ENCODE results near the gene MAN2A2. TPM values are rescaled to one million over a fixed set of nuclear protein-coding genes. Genes with fewer than 3 reads are reported as not detected.
"Not testable (repeated sequence)": the region's sequence is repeated elsewhere in the genome, so short reads cannot be mapped to it uniquely, and the experiment has no call there.

Gene MAN2A2
- total RNA-seq, 1 donor from 2014 or later: 78.0 TPM

GRCh38 chr15:90871716-90872485 is 31.2 kb upstream of the MAN2A2 start:
- DNase-seq (ENCODE audit: low read depth, low spot score): no peak
- H3K4me1 Mint-ChIP-seq: peaks cover 55% of the 10 kb centered on the region

GRCh38 chr15:90872486-90873184 is 30.5 kb upstream of the MAN2A2 start:
- TF ChIP-seq, protein P1, sequence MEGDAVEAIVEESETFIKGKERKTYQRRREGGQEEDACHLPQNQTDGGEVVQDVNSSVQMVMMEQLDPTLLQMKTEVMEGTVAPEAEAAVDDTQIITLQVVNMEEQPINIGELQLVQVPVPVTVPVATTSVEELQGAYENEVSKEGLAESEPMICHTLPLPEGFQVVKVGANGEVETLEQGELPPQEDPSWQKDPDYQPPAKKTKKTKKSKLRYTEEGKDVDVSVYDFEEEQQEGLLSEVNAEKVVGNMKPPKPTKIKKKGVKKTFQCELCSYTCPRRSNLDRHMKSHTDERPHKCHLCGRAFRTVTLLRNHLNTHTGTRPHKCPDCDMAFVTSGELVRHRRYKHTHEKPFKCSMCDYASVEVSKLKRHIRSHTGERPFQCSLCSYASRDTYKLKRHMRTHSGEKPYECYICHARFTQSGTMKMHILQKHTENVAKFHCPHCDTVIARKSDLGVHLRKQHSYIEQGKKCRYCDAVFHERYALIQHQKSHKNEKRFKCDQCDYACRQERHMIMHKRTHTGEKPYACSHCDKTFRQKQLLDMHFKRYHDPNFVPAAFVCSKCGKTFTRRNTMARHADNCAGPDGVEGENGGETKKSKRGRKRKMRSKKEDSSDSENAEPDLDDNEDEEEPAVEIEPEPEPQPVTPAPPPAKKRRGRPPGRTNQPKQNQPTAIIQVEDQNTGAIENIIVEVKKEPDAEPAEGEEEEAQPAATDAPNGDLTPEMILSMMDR (conservative IDR thresholded peaks at IDR 0.05): no peak
- Mint-ChIP-seq H3K4me1 (peaks cover 55% of the 10 kb centered on the region), H3K9me3 (no peaks in the 10 kb centered on the region), H3K27ac (ENCODE audit: unreplicated experiment) (no peak overlapping the region), H3K27me3 (ENCODE audit: low read depth) (no peaks in the 10 kb centered on the region), H3K36me3 (ENCODE audit: low read depth) (no peaks in the 10 kb centered on the region), H3K4me3 (peak overlapping the region; percentile 85)
- no peak for DNase-seq (ENCODE audit: low read depth, low spot score)

More at GRCh38 chr15:90871716-90872485, 31.2 kb upstream of the MAN2A2 start:
- Mint-ChIP-seq H3K27ac (ENCODE audit: unreplicated experiment) (no peak overlapping the region), H3K27me3 (ENCODE audit: low read depth) (no peaks in the 10 kb centered on the region), H3K36me3 (ENCODE audit: low read depth) (no peaks in the 10 kb centered on the region), H3K9me3 (no peaks in the 10 kb centered on the region), H3K4me3 (peak overlapping the region; percentile 85)
- TF ChIP-seq, protein P1 (conservative IDR thresholded peaks at IDR 0.05): no peak

GRCh38 chr15:90873488-90873997 is 29.6 kb upstream of the MAN2A2 start:
- no peaks in the 10 kb centered on the region for H3K36me3 Mint-ChIP-seq (ENCODE audit: low read depth)
- H3K9me3 Mint-ChIP-seq: no peaks in the 10 kb centered on the region
- peak overlapping the region; percentile 85 for H3K4me3 Mint-ChIP-seq
- TF ChIP-seq, protein P1 (conservative IDR thresholded peaks at IDR 0.05): no peak
- peaks cover 47% of the 10 kb centered on the region for H3K4me1 Mint-ChIP-seq
- no peaks in the 10 kb centered on the region for H3K27me3 Mint-ChIP-seq (ENCODE audit: low read depth)
- H3K27ac Mint-ChIP-seq (ENCODE audit: unreplicated experiment): no peak overlapping the region
- no peak for DNase-seq (ENCODE audit: low read depth, low spot score)

- DNase-seq (ENCODE audit: low read depth, low spot score): no peak
- peak overlapping the region; percentile 85 for H3K4me3 Mint-ChIP-seq
Measured at GRCh38 chr15:90873998-90874605, 29.0 kb upstream of the MAN2A2 start.

DNA sequence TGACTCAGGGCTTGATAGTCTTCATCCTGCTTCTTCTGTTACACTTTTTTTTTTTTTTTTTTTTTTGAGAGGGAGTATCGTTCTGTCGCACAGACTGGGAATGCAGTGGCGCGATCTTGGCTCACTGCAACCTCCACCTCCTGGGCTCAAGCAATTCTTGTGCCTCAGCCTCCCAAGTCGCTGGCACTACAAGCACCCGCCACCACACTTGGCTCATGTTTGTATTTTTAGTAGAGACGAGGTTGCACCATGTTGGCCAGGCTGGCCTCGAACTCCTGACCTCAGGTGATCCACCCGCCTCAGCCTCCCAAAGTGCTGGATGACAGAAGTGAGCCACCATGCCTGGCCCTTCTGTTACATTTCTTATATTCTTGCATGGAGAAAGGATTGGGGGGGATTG is 28.1 kb upstream of the MAN2A2 start:
- DNase-seq (ENCODE audit: low read depth, low spot score); H3K27me3 Mint-ChIP-seq (ENCODE audit: low read depth); H3K9me3 Mint-ChIP-seq; H3K27ac Mint-ChIP-seq (ENCODE audit: unreplicated experiment); H3K36me3 Mint-ChIP-seq (ENCODE audit: low read depth): not testable (repeated sequence)
- Mint-ChIP-seq H3K4me1 (peaks cover 32% of the 10 kb centered on the region), H3K4me3 (peak overlapping the region; percentile 66)

More at GRCh38 chr15:90873998-90874605, 29.0 kb upstream of the MAN2A2 start:
- no peaks in the 10 kb centered on the region for H3K27me3 Mint-ChIP-seq (ENCODE audit: low read depth)
- no peak overlapping the region for H3K27ac Mint-ChIP-seq (ENCODE audit: unreplicated experiment)
- TF ChIP-seq, protein P1 (conservative IDR thresholded peaks at IDR 0.05): no peak
- H3K9me3 Mint-ChIP-seq: no peaks in the 10 kb centered on the region
- peaks cover 41% of the 10 kb centered on the region for H3K4me1 Mint-ChIP-seq
- H3K36me3 Mint-ChIP-seq (ENCODE audit: low read depth): no peaks in the 10 kb centered on the region

All from neural crest cell (in vitro differentiated cells).